ENCODE results near the gene CIRBP.
"Not testable (repeated sequence)": the region's sequence is repeated elsewhere in the genome, so short reads cannot be mapped to it uniquely, and the experiment has no call there.

Gene CIRBP

GRCh38 chr19:1312767-1313694 lies 43.9 kb downstream of the CIRBP start:
- no peak for DNase-seq (ENCODE audit: extremely low read depth, low read depth)
- no peak for TF ChIP-seq CTCF (IDR thresholded peaks at IDR 0.05; ENCODE audit: low read depth, low read length)

- no peak for DNase-seq (ENCODE audit: extremely low read depth, low read depth)
- no peak for TF ChIP-seq CTCF (IDR thresholded peaks at IDR 0.05; ENCODE audit: low read depth, low read length)
Observed at GRCh38 chr19:1313695-1314613, 44.8 kb downstream of the CIRBP start.

- no peak for DNase-seq (ENCODE audit: extremely low read depth, low read depth)
- peak; percentile 39 for TF ChIP-seq CTCF (IDR thresholded peaks at IDR 0.05; ENCODE audit: low read depth, low read length)
Observed at GRCh38 chr19:1315470-1316166, 46.5 kb downstream of the CIRBP start.

- TF ChIP-seq CTCF (IDR thresholded peaks at IDR 0.05; ENCODE audit: low read depth, low read length) = no peak
- DNase-seq (ENCODE audit: extremely low read depth, low read depth) = no peak
Observed at GRCh38 chr19:1316466-1316865, 47.3 kb downstream of the CIRBP start.

- DNase-seq (ENCODE audit: extremely low read depth, low read depth) = no peak
- no peak for TF ChIP-seq CTCF (IDR thresholded peaks at IDR 0.05; ENCODE audit: low read depth, low read length)
Observed at GRCh38 chr19:1317274-1318003, 48.3 kb downstream of the CIRBP start.

GRCh38 chr19:1318678-1319471 lies 49.7 kb downstream of the CIRBP start:
- DNase-seq (ENCODE audit: extremely low read depth, low read depth) = no peak

GRCh38 chr19:1320282-1320650 lies 51.1 kb downstream of the CIRBP start:
- DNase-seq (ENCODE audit: extremely low read depth, low read depth) = not testable (repeated sequence)

More at GRCh38 chr19:1318678-1319471, 49.7 kb downstream of the CIRBP start:
- TF ChIP-seq CTCF (IDR thresholded peaks at IDR 0.05; ENCODE audit: low read depth, low read length) = no peak
